Osteoblast (primary cell): Measurements from ENCODE around the gene CACNA1D. TPM values are rescaled to one million over a fixed set of nuclear protein-coding genes. Genes with fewer than 3 reads are reported as not detected.

Experiments
- DNase-seq: peaks from one replicate; pipeline ENCODE4 v3.0.0; 2011; ENCODE audit warnings: low spot score, mixed read lengths; ENCODE audit not compliant: insufficient read length; ENCODE audit errors: missing footprints
- H2AFZ ChIP-seq: 2 replicates; pipeline ENCODE4 v1.6.0; 2011; ENCODE audit warnings: mild to moderate bottlenecking, low read length
- H3K27ac ChIP-seq: 2 replicates; pipeline ENCODE4 v1.5.1; 2011; ENCODE audit warnings: mild to moderate bottlenecking, low read depth, low read length, moderate library complexity
- H3K27me3 ChIP-seq: 2 replicates; pipeline ENCODE4 v1.6.0; 2012; ENCODE audit warnings: mild to moderate bottlenecking, control low read depth, inconsistent platforms, low read length, moderate library complexity; ENCODE audit not compliant: insufficient read depth
- H3K36me3 ChIP-seq: 2 replicates; pipeline ENCODE4 v1.5.1; 2011; ENCODE audit warnings: mild to moderate bottlenecking, low read length, control low read depth, moderate library complexity; ENCODE audit not compliant: insufficient read depth
- H3K4me1 ChIP-seq: 2 replicates; pipeline ENCODE4 v1.5.1; 2011; ENCODE audit warnings: mild to moderate bottlenecking, low read length, control low read depth, moderate library complexity; ENCODE audit not compliant: insufficient read depth
- H3K4me2 ChIP-seq: 2 replicates; pipeline ENCODE4 v1.6.0; 2011; ENCODE audit warnings: mild to moderate bottlenecking, low read length; ENCODE audit not compliant: insufficient read depth
- H3K4me3 ChIP-seq: fragments of 200-600 bp; sonication (generic); 3 replicates; pipeline ENCODE4 v1.5.1; 2012; ENCODE audit warnings: mild to moderate bottlenecking, low read length, inconsistent platforms; ENCODE audit not compliant: insufficient read depth
- H3K79me2 ChIP-seq: 2 replicates; pipeline ENCODE4 v1.6.0; 2012; ENCODE audit warnings: mild to moderate bottlenecking, low read length, control low read depth, inconsistent platforms; ENCODE audit not compliant: insufficient read depth
- H3K9me3 ChIP-seq: 2 replicates; pipeline ENCODE4 v1.5.1; 2011; ENCODE audit warnings: low read depth, low read length, control low read depth
- H4K20me1 ChIP-seq: 2 replicates; pipeline ENCODE4 v1.6.0; 2012; ENCODE audit warnings: mild to moderate bottlenecking, low read length, control low read depth; ENCODE audit not compliant: insufficient read depth
- total RNA-seq: library from RNA; depleted of rRNA; stranded (reverse); fragments of >200 nt; gene quantifications from 2 replicates; pipeline ENCODE4 v1.2.3, GENCODE V29; 2012
- TF ChIP-seq, protein P1 (sequence below): IDR thresholded peaks from 2 replicates; pipeline ENCODE4 v1.5.1; 2011; ENCODE audit warnings: mild to moderate bottlenecking, low read depth, low read length, moderate library complexity; ENCODE audit errors: extremely low read depth

The CACNA1D gene
- total RNA-seq, 1 donor: under 0.01 TPM

- no peaks in the 10 kb centered on the region for H3K9me3 ChIP-seq
- H3K27ac ChIP-seq: no peak overlapping the region
- no peak overlapping the region for H3K4me2 ChIP-seq
- no peaks in the 10 kb centered on the region for H3K27me3 ChIP-seq
- H4K20me1 ChIP-seq: no peaks in the 10 kb centered on the region
- H3K4me1 ChIP-seq: no peaks in the 10 kb centered on the region
- no peak overlapping the region for H2AFZ ChIP-seq
- DNase-seq: no peak
- no peaks in the 10 kb centered on the region for H3K79me2 ChIP-seq
- H3K36me3 ChIP-seq: no peaks in the 10 kb centered on the region
- TF ChIP-seq, protein P1, sequence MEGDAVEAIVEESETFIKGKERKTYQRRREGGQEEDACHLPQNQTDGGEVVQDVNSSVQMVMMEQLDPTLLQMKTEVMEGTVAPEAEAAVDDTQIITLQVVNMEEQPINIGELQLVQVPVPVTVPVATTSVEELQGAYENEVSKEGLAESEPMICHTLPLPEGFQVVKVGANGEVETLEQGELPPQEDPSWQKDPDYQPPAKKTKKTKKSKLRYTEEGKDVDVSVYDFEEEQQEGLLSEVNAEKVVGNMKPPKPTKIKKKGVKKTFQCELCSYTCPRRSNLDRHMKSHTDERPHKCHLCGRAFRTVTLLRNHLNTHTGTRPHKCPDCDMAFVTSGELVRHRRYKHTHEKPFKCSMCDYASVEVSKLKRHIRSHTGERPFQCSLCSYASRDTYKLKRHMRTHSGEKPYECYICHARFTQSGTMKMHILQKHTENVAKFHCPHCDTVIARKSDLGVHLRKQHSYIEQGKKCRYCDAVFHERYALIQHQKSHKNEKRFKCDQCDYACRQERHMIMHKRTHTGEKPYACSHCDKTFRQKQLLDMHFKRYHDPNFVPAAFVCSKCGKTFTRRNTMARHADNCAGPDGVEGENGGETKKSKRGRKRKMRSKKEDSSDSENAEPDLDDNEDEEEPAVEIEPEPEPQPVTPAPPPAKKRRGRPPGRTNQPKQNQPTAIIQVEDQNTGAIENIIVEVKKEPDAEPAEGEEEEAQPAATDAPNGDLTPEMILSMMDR: no peak
- no peak overlapping the region for H3K4me3 ChIP-seq
Measured at GRCh38 chr3:53545310-53545995, 51.0 kb downstream of the CACNA1D start.

DNA sequence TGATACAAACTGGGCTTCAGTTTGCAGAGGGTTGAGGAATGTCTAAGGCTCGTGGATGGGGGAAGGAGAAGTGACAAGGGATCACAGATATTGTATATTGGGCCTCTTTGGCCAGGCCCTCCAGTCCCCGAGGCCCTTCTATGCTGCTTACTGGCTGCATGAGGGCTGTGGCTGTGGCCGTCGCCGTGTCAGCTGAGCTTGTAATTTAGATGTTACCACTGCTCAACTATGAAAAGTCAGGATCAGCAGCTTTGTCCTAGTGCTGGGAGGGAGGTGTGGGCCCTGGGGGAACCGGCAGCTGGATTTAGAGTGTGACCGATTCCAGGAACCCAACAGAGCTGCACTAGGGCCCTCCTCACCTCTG, 51.6 kb downstream of the CACNA1D start:
- H3K9me3 ChIP-seq: no peaks in the 10 kb centered on the region
- no peak overlapping the region for H3K27ac ChIP-seq
- DNase-seq: no peak
- no peak overlapping the region for H3K4me2 ChIP-seq
- no peak overlapping the region for H2AFZ ChIP-seq
- no peaks in the 10 kb centered on the region for H3K27me3 ChIP-seq
- H3K36me3 ChIP-seq: no peaks in the 10 kb centered on the region
- no peak overlapping the region for H3K4me3 ChIP-seq
- H4K20me1 ChIP-seq: no peaks in the 10 kb centered on the region
- no peaks in the 10 kb centered on the region for H3K79me2 ChIP-seq
- TF ChIP-seq, protein P1: no peak
- no peaks in the 10 kb centered on the region for H3K4me1 ChIP-seq

DNA sequence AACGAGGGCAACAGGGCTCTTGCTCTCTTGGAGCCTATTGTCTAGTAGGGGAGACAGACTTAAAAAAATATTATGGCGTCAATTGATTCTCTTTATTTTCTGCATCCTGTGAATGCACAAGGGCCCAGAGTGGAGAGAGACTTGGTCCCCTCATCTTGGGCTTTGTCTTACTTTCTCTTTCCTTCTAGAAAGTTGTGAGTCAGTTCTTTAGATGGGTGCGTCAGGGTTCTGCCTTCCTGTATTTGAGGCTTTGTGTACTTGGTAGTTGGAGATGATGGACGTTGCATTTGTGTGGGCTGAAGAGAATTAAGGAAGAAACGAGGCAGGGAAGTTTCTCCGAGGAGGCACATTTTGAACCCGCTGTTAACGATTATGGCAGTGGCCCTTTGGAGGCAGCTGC, 52.9 kb downstream of the CACNA1D start:
- H2AFZ ChIP-seq: no peak overlapping the region
- no peaks in the 10 kb centered on the region for H3K79me2 ChIP-seq
- no peak for DNase-seq
- no peak overlapping the region for H3K4me2 ChIP-seq
- H3K27me3 ChIP-seq: no peaks in the 10 kb centered on the region
- no peaks in the 10 kb centered on the region for H3K9me3 ChIP-seq
- no peaks in the 10 kb centered on the region for H3K4me1 ChIP-seq
- H3K4me3 ChIP-seq: no peak overlapping the region
- TF ChIP-seq, protein P1: no peak
- no peaks in the 10 kb centered on the region for H3K36me3 ChIP-seq
- H4K20me1 ChIP-seq: no peaks in the 10 kb centered on the region
- H3K27ac ChIP-seq: no peak overlapping the region

DNA sequence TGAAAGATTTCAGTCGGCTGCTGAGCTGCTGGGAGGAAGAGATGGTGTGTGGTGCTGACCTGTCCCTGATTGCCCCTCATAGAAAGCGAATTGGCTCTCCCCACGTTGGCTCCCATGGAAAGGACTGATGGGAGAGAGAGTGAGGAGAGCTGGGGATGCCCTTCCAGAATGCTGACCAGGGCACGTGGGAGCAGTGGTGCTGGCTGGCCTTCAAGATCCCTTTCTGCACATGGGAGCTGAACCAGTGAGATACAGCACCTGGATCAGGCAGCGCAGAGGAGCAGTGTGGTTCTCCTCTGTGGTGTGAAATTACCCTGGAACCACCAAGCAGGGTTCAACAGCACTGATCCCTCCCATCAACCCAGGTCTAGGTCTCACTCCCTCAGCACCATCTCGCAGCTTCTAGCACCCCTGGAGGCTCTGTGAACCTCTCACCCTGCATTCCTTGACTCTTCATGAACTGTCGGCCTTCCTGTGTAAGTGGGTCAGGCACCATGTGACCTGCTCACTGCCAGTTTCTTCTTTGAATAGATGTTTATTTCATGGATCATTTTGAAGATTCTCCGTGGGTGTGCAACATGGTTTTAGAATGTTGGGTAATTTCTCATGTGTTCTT, 55.7 kb downstream of the CACNA1D start:
- Histone ChIP-seq H3K4me2 (no peak overlapping the region), H4K20me1 (no peaks in the 10 kb centered on the region), H3K36me3 (no peaks in the 10 kb centered on the region), H3K4me3 (no peak overlapping the region), H2AFZ (no peak overlapping the region), H3K9me3 (no peaks in the 10 kb centered on the region), H3K27me3 (no peaks in the 10 kb centered on the region), H3K79me2 (no peaks in the 10 kb centered on the region), H3K27ac (no peak overlapping the region), H3K4me1 (no peaks in the 10 kb centered on the region)
- no peak for DNase-seq
- TF ChIP-seq, protein P1: no peak
